Ishikawa (cell line): ENCODE measurements around the gene FAM222B.

Experiments
- CEBPB ChIP-seq: IDR thresholded peaks from 2 replicates; pipeline ENCODE4 v1.6.1; 2012
- EP300 ChIP-seq: IDR thresholded peaks from 2 replicates; pipeline ENCODE4 v1.6.1; 2012; ENCODE audit warnings: borderline replicate concordance
- FOXM1 ChIP-seq: IDR thresholded peaks from 2 replicates; pipeline ENCODE4 v1.6.1; 2012; ENCODE audit warnings: low read depth, borderline replicate concordance
- TEAD4 ChIP-seq: IDR thresholded peaks from 2 replicates; pipeline ENCODE4 v1.6.1; 2012
- YY1 ChIP-seq: IDR thresholded peaks from 2 replicates; pipeline ENCODE4 v1.6.1; 2012; ENCODE audit warnings: low read depth

- no peak for TF ChIP-seq EP300
- no peak for TF ChIP-seq YY1
- no peak for TF ChIP-seq TEAD4
- TF ChIP-seq FOXM1 = no peak
- no peak for TF ChIP-seq CEBPB
Observed at GRCh38 chr17:28711723-28712031, 130.9 kb downstream of the FAM222B start, which contains the start of gene PROCA1.
